ENCODE measurements around the gene CIRBP. TPM values are rescaled to one million over a fixed set of nuclear protein-coding genes. Genes with fewer than 3 reads are reported as not detected.
A peak's percentile ranks its signal among the peaks of the same experiment; 100 is the strongest.

CIRBP gene
- total and polyA plus RNA-seq, 9 of the 15 experiments (the other 6 are each of a cell fraction or from before 2014, with no cell fraction given) = 20.5 to 327 (median 176) TPM

DNA sequence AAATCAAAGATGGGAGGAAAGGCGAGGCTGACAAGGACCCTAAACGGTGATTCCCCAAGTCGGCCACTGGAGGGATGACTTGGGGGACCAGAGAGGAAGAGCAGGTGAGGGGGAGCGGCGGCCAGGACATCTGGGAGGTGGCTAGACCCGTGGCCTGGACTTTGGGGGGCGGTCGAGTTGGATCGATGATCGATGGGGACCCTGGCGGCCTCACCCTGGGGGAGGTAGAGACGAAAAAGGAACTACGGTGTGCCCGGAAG is 7.7 kb upstream of the CIRBP start (continued):
- no peak for TF ChIP-seq TCF7 (IDR thresholded peaks at IDR 0.05; ENCODE audit: borderline replicate concordance)
- no peak for TF ChIP-seq ZNF584 (CRISPR knock-in tag; IDR thresholded peaks at IDR 0.05; ENCODE audit: low read depth)
- 0 out of 2 replicates have a peak, but pooled peaks have one; percentile 35 for TF ChIP-seq ARID4B (CRISPR knock-in tag; IDR thresholded peaks at IDR 0.05)
- TF ChIP-seq HDAC8 (tag; IDR thresholded peaks at IDR 0.05) = no peak
- TF ChIP-seq, protein P1, sequence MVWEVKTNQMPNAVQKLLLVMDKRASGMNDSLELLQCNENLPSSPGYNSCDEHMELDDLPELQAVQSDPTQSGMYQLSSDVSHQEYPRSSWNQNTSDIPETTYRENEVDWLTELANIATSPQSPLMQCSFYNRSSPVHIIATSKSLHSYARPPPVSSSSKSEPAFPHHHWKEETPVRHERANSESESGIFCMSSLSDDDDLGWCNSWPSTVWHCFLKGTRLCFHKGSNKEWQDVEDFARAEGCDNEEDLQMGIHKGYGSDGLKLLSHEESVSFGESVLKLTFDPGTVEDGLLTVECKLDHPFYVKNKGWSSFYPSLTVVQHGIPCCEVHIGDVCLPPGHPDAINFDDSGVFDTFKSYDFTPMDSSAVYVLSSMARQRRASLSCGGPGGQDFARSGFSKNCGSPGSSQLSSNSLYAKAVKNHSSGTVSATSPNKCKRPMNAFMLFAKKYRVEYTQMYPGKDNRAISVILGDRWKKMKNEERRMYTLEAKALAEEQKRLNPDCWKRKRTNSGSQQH (CRISPR knock-in tag; IDR thresholded peaks at IDR 0.05) = no peak
- peak; percentile 58; the same call in 1 of the 2 replicates for TF ChIP-seq ZNF263 (CRISPR knock-in tag; IDR thresholded peaks at IDR 0.05; ENCODE audit: borderline replicate concordance)
- TF ChIP-seq MAZ (CRISPR knock-in tag; conservative IDR thresholded peaks at IDR 0.05 in 1 of 2, IDR thresholded peaks at IDR 0.05 in 1 of 2) = peak in 1 of 2 experiments; percentile 12; a peak in 1 of 4 replicates
- TF ChIP-seq ZNF57 (CRISPR knock-in tag; IDR thresholded peaks at IDR 0.05) = no peak
- TF ChIP-seq, protein P2, sequence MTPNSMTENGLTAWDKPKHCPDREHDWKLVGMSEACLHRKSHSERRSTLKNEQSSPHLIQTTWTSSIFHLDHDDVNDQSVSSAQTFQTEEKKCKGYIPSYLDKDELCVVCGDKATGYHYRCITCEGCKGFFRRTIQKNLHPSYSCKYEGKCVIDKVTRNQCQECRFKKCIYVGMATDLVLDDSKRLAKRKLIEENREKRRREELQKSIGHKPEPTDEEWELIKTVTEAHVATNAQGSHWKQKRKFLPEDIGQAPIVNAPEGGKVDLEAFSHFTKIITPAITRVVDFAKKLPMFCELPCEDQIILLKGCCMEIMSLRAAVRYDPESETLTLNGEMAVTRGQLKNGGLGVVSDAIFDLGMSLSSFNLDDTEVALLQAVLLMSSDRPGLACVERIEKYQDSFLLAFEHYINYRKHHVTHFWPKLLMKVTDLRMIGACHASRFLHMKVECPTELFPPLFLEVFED (CRISPR knock-in tag; conservative IDR thresholded peaks at IDR 0.05) = no peak
- TF ChIP-seq PHF8 (IDR thresholded peaks at IDR 0.05; ENCODE audit: borderline replicate concordance, low read length) = peak; percentile 9; the same call in 1 of the 2 replicates
- TF ChIP-seq OTX1 (CRISPR knock-in tag; IDR thresholded peaks at IDR 0.05) = peak; percentile 76; the same call in 1 of the 2 replicates
- TF ChIP-seq ELF4 (CRISPR knock-in tag; IDR thresholded peaks at IDR 0.05) = 0 out of 2 replicates have a peak, but pooled peaks have one; percentile 41
- TF ChIP-seq FOXK1 (CRISPR knock-in tag; IDR thresholded peaks at IDR 0.05; ENCODE audit: borderline replicate concordance) = no peak
- 0 out of 2 replicates have a peak, but pooled peaks have one; percentile 1 for TF ChIP-seq KAT7 (CRISPR knock-in tag; IDR thresholded peaks at IDR 0.05; ENCODE audit: borderline replicate concordance)
- 0 out of 2 replicates have a peak, but pooled peaks have one; percentile 13 for TF ChIP-seq MTA3 (IDR thresholded peaks at IDR 0.05; ENCODE audit: borderline replicate concordance)
- TF ChIP-seq IRF2 (CRISPR knock-in tag; IDR thresholded peaks at IDR 0.05) = no peak
- TF ChIP-seq SPI1 (IDR thresholded peaks at IDR 0.05; ENCODE audit: borderline replicate concordance, low read depth, low read length) = 0 out of 2 replicates have a peak, but pooled peaks have one; percentile 19
- TF ChIP-seq ARID3A (IDR thresholded peaks at IDR 0.05; ENCODE audit: borderline replicate concordance, low read depth, low read length) = no peak
- peak in 1 of 2 experiments; percentile 1; a peak in 1 of 4 replicates for TF ChIP-seq HDAC1 (IDR thresholded peaks at IDR 0.05)

Measured in K562 (cell line).